IPS-NIHi11 (cell line): ENCODE results near the gene KPNA4.
A peak's percentile ranks its signal among the peaks of the same experiment; 100 is the strongest.

Experiments
- DNase-seq: peaks from one replicate; pipeline ENCODE4 v3.0.0; 2012; ENCODE audit warnings: mixed read lengths, low spot score

KPNA4 gene

GRCh38 chr3:160449636-160450598, 115.5 kb downstream of the KPNA4 start, which contains the start of gene TRIM59:
TSS of gene TRIM59 (minus strand) at chr3:160449786. CDS start at chr3:160439183, 10,603 bp downstream.
- peak; percentile 99 for DNase-seq

GRCh38 chr3:160448845-160449635, 116.3 kb downstream of the KPNA4 start:
- peak; percentile 72 for DNase-seq

- no peak for DNase-seq
Observed at GRCh38 chr3:160447544-160447943, 117.8 kb downstream of the KPNA4 start.

- DNase-seq = no peak
Observed at GRCh38 chr3:160446522-160447056, 118.8 kb downstream of the KPNA4 start.

GRCh38 chr3:160445854-160446253, 119.5 kb downstream of the KPNA4 start:
- DNase-seq = no peak
